KBM-7 (cell line): Measurements from ENCODE around the gene SPON1.
"Not testable (repeated sequence)": the region's sequence is repeated elsewhere in the genome, so short reads cannot be mapped to it uniquely, and the experiment has no call there.

Source experiments
- DNase-seq: peaks from one replicate; pipeline ENCODE4 v3.0.0-alpha.2; 2015
- in situ Hi-C: fragments of 300-500 bp; cut with MboI; formaldehyde crosslinking; loops from 2 replicates; pipeline ENCODE4 v1.14.3; 2020; ENCODE audit warnings: low sequenced_read_pairs, low pct_unique_long_range_greater_than_20kb, mixed read lengths

Gene SPON1

DNA sequence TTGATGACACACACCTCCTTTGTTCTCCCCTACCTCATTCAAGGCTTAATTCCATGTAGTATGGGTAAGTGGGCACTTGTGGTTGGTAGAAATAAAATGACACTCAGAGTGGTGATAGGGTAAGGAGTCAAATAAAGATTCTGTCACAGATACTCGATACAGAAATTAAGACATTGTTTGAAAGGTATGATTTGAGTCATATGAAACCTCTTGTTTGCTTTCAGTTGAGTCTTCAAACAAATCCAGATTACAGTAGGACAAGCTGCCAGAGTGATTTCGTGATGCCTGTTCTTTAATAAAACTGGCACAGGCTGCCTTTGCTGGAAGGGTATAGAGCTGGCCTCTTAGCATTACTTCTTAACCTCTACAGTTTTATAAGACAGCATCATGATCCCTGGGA lies 182.4 kb downstream of the SPON1 start:
- DNase-seq: no peak
- in situ Hi-C loops: no loop called here

DNA sequence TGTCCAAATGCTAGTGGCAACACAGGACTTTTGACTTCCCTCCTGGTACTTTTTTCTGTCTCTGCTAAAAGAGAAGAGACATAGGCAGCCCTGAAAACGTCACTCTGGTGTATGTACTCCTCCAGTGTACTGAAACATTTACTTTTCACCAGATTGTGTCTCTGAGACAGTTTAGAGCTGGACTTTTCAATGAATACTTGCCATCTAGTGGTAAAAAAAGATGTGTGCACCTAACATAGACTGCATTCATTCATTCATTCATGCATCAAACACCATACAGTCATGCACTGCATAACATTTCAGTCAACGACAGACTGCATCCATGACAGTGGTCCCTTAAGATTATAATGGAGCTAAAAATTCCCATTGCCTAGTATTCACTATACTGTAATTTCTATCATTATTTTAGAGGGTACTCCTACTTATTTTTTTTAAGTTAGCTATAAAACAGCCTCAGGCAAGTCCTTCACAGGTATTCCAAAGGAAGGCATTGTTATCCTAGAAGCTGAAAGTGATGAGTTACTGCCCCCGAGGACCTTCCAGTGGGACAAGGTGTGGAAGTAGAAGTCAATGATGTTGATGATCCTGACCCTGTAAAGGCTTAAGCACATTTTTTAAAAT lies 186.2 kb downstream of the SPON1 start:
- peak; percentile 47 for DNase-seq

DNA sequence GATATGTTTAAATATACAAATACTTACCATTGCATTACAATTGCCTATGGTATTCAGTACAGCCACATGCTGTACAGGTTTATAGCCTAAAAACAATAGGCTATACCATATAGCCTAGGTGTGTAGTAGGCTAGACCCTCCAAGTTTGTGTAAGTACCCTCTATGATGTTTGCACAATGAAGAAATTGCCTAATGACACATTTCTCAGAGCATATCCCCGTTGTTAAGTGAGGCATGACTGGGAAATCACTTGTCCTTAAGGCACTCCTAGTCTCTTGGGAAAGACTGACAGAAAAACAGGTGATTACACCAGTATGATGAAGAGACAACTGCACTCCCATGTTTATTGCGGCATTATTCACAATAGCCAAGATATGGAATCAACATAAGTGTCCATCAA lies 187.2 kb downstream of the SPON1 start:
- in situ Hi-C loops: no loop called here
- no peak for DNase-seq

More for the DNA sequence above, 186.2 kb downstream of the SPON1 start:
- in situ Hi-C loops: no loop called here

DNA sequence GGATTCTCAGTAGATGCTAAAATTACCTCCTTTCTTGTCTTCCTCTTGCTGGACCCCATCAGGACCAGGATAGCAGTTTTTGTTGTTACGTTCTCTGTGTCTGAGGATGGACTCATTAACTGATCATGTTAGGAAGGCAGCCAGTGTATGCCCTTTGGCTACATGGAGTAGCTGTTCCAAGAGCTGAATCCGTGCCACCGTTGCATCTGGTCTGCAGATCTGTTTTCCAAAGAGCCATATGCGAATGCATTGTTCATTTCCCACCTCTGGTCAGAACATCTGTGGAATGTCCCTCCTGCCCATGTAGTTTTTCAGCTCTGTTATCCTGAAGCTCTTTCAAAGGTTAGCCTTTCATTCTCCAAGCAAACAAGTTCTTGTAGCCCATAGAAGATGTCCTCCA lies 188.4 kb downstream of the SPON1 start:
- in situ Hi-C loops: no loop called here
- no peak for DNase-seq

DNA sequence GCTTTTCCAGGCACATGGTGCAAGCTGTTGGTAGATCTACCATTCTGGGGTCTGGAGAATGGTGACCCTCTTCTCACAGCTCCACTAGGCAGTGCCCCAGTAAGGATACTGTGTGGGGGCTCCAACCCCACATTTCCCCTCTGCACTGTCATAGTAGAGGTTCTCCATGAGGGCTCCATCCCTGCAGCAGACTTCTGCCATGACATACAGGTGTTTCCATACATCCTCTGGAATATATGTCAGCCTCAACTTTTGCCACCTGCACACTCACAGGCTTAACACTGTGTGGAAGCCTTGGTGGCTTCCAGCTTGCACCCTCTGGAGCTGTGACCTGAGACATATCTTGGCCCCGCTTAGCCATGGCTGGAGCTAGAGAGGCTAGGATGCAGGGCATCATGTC lies 191.6 kb downstream of the SPON1 start:
- in situ Hi-C loops, DNase-seq: not testable (repeated sequence)

DNA sequence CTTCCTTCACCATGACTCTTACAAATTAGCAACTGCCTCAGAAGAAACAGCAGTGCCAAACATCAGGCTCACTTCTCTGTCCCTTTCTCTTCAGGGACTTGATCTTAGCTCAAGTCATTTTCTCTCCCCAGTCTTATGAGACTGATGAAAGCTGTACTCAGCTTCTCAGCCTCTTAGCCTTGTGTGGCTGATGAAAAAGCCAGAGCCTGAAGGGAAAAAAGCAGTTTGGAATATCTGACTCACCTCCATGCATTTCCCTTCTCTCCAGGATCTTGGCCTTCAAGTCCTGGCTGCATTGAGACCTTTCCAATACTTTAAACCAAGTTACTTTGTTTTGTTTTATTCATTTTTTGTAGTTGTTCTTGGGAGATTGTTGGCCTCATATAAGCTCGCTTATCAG lies 195.9 kb downstream of the SPON1 start:
- DNase-seq: no peak
- in situ Hi-C loops: no loop called here

DNA sequence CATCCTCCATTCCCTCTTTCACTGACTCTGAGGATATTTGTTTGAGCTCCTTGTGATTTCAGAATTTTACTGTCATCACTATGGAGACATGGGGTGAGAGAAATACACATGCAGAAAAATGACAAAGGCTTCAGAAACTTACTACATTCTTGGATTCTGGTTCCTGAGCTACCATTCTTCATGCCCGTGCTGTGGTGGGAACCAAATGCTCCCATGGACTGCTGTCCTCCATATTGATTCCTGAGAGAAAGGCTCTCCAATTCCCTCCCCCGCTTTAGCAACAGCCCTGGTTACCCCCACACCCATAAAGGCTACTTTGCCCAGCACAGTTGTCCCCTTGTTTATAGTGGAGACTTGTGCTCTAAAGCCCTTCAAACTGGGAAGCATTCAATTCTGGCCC lies 201.1 kb downstream of the SPON1 start:
- no peak for DNase-seq
- in situ Hi-C loops: no loop called here

DNA sequence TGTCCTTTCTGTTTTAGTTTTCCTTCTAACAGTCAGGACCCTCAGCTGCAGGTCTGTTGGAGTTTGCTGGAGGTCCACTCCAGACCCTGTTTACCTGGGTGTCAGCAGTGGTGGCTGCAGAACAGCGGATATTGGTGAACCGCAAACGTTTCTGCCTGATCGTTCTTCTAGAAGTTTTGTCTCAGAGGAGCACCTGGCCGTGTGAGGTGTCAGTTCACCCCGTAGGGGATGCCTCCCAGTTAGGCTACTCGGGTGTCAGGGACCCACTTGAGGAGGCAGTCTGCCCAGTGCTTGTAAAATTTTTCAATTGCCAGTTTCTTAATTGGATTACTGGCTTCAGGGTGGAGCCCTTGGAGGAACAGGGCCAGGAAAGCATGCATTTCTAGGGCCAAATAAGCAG lies 211.2 kb downstream of the SPON1 start:
- in situ Hi-C loops, DNase-seq: not testable (repeated sequence)

DNA sequence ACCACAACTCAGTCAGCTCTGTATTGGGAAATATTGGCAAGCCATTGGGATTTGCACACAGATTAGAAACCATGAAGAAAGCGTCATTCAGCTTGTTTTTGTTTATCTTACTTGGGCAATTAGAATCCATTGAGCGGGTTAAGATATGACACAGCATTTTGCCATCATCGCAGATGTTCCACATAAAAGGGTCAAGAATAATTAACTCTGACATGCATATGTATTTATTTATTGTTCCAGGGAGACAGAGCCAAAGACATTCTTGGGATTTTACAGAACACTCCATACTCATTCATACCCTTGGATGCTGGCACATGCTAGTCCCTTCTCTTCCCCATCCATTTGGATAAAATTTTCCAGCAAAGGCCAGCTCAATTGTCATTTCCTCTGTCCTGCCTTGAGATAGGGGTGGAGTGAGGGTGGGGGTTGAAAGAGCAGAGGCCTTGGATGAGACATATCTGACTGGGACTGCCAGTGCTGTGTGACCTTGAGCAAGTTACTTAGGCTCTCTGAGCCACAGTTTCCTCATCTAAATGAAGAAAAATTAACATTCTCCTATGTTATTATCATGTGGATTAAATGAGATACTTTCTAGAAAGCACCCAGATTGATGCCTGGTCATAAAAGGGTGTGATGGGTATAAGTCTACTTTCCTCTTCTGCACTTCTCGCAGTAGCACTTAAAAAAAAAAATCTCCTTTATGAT lies 216.7 kb downstream of the SPON1 start:
- DNase-seq: no peak

DNA sequence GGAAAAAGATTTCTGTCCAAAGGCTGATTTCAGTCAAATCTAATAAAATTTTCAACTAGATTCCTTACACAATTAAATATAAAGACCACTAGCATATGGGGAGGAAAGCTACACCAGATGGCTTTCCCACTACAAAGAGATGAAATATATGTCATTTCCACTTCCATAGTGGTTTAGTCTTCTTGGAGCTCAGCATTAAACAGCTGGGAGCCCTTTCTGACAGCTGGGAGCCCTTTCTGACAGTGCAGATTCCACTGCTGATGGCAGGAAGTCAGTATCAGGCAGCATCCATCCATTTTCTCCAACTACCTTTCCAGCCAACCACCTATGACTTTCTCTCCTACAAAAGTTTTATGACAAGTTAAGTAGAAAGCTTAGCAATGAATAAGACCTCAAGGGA lies 218.6 kb downstream of the SPON1 start:
- in situ Hi-C loops: no loop called here

More for the DNA sequence above, 216.7 kb downstream of the SPON1 start:
- in situ Hi-C loops: no loop called here

DNA sequence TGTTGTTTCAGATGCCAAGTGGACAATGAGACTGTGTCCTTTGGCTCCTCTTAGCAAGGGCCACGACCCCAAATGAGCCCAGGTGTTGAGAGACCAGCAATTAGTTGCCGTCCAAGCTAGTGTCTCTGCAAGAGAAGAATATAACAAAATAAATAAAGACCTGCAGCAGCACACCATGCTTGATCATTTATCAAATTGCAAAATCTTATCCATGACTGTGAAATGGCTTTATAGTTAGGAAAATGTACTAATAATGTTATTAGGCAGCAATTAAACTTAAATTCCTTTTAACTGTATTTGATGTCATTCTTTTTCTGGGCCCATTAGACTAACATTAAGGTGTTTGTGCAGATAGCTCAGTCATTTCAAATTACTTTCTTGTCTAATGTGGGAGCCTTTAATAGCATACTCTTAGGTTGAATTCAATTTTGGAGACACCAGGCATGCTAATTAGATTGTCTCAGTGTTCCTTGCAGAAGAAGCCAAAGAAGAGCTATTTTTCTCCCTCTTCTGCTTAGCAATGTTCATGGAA lies 220.4 kb downstream of the SPON1 start:
- DNase-seq: no peak
- in situ Hi-C loops: no loop called here

More for the DNA sequence above, 218.6 kb downstream of the SPON1 start:
- DNase-seq: no peak

DNA sequence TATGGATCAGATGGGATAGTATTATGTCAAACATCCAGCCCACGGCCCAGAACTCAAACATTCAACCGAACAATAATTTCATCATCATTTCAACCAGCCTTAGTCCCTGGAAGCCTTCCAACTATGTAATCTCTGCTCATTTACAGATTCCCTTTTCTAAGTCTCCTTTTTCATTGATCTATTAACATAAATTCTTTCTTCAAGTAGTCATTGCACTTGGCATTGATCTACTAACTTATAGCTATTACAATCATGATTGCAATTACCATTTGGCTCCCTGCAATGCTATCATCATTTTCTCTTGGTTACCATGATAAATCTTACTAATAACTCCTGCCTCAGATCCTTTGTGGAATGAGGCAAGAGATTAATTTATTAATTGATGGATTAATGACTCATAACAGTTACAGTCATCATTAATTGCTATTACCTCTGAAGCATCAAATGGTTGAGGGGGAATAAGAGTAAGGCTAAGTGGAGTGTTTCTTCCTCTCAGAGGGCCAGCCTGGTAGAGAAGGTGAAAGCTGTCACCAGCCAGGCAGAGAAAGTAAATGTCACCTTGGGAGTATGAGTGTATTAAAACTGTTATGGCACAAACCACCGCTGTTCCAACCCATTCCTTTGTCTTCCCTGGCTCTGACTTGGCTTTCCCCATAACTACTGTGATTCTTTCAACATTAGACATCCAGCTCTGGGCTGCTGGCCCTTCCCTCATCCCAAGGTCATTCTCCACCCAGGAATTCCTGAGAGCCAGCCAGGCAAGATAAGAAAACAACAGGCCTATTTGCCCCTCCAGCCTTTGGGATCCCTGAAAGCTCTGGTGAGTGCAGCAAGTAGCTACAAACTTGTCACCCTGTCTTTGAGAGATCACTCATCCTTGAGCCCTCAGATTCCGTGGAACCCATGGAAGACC lies 221.8 kb downstream of the SPON1 start:
- in situ Hi-C loops: no loop called here
- no peak for DNase-seq

DNA sequence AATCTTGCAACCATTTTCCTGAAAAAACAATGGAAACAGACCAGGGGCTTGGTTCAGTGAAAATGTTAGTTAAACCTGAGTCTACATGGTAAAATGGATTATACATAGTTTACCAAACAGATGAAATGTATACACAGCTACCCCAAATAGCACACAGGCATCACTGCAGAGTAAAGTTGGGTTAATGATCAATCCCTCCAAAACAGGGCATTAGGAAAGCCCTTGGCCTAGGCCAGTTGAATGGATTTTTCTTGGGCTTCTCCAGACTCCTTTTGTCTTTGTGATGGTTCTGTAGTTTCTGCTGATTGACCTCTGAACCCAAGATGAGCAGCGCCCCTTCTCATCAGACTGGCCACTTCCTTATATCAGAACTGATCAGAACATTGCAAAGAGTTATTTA lies 222.9 kb downstream of the SPON1 start:
- in situ Hi-C loops: no loop called here
- DNase-seq: no peak

DNA sequence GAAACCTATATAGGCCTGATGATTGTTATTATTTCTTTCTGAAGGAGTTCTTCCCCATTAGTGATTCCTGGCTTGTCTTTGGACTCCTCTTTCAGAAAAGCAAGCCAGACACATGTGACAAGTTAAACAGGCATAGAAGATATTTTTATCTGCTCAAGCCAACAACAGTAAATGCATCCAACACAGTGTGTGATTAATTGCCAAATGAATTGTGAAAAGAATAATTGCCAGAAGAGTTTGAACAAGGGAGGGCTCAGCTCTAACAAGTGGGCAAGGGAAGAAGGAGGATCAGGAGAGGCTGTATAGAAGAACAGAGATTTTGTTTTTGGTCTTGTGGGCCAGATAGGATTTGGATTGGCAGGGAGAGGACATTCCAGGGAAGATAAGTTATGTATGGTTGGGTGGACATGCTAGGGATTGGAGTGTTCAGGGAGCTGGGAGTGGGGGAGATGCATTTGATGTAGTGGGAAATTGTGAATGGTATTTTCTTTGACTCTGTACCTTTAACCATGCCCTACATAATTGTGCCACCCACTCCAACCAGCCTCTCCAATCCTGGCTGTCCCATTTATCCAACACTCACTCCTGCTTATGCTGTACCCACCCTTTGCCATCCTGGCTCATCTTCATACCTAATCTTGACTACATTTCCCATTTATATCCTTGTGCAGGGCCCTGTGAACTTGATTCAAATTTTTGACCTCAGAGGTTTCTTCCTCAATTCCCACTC lies 223.7 kb downstream of the SPON1 start:
- in situ Hi-C loops: no loop called here
- DNase-seq: no peak

DNA sequence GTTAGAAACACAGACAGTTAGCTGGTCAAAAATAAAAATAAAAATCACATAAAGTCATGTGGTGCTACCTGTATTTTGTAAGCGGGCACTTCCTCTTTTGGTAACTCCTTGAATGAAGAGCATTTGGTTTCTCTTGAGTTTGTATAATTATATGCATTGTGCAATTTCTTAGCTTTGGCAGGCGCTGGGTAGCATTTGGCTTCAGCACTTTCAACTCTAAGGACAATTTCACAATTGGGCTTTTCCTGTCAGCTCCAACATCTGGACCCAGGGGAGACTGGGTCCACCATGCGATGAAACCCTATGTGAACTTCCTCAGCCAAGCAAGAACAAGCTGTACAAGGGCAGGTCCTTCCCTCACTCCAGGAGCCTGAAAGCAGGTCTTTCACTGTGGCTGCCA lies 227.4 kb downstream of the SPON1 start:
- in situ Hi-C loops: no loop called here
- peak; percentile 49 for DNase-seq

DNA sequence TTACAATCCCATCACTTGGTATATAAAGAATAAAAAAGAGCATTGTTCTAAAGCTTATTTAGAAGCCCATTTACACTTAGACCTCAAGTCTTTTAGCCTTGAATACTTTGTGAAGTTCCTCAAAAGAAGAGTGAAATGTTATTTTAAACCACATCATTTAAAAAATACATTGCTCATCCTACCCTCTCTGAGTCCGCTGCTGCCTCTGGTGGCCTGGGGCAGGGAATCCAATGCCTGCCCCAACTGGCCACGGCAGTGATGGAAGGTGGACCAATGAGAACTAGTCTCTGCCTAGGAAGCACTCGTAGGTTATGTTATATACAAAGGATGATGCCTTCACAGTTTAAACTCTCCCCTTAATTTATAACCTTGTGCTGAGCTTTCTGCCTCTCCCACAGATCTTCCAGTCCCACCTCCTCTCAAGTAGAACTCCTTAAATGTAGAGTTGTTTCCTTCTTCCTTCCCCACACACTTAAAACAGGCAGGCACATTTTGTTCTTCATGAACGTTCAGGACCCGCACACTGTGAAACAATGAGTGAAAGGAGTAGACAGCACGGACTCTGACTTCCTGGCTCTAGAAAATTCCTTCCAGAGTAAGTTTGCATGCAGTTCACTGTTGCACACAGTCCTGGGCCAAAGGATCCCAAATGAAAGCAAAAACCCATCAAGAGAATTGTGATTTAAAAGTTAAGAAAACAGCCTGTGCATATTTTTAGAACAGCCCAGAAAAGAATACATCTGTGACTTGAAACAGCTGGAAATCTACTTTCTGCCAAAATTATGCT lies 228.7 kb downstream of the SPON1 start:
- in situ Hi-C loops: no loop called here
- no peak for DNase-seq

DNA sequence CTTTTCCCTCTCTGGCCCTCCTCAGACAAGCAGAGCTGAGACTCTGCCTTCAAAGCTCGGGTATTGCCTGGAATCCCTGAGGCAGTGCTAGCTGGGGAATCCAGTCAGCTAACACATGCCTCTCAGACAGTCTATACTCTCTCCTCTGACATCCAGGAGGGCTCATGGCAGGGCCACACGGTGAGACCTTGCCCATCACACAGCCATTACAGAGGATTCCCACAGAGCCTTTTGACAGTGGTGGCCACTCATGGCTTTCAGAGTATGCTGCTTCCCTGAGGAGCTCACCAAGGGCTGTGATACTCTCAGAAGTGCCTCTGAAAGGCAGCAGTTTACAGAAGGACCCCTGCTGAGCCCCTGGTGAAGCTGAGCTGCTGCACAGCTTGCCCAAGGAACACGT lies 231.1 kb downstream of the SPON1 start:
- no peak for DNase-seq
- in situ Hi-C loops: no loop called here
